Activated CD4-positive, alpha-beta T cell treated with anti-CD3 and anti-CD28 coated beads, Interleukin-10, Interleukin-2, amounts not matched to agents 100 ng/mL and 50 ng/mL, durations not matched to agents 16 hours and 8 hours (primary cell): Measurements from ENCODE around the gene PGLYRP4.
A peak's percentile ranks its signal among the peaks of the same experiment; 100 is the strongest.
"Not testable (repeated sequence)": the region's sequence is repeated elsewhere in the genome, so short reads cannot be mapped to it uniquely, and the experiment has no call there.

ENCODE experiments used
- DNase-seq: peaks from one replicate; pipeline ENCODE4 v3.0.0-alpha.2; 2020

The PGLYRP4 gene

DNA sequence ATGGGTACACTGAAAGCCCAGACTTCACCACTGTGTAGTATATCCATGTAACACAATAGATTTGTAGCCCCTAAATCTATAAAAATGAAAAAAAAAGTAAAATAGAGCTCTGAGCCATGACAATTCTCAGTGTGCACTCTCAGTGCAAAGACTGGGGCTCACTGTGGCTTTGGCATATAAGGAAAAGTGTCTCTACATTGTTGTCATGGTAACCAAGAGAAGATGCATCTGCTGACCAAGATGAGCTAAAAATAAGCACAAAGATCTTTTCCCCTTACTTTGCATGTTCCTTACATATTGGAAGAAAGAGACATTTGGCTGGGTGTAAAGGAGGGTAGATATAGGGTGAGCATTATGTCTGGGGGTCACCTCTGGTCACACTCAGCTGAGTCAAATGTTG, 12.0 kb downstream of the PGLYRP4 start:
- no peak for DNase-seq

DNA sequence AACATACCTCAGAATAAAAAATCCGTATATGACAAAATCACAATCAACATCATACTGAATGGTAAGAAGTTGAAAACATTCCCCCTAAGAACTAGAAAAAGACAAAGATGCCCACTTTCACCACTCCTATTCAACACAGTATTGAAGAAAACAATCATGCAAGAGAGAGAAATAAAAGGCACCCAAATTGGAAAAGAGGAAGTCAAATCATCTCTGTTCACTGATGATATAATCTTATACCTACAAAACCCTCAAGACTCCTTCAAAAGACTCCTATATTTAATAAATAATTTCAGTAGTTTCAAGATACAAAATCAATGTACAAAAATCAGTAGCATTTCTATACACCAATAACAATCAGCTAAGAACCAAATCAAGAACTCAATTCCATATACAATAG, 14.7 kb downstream of the PGLYRP4 start:
- no peak for DNase-seq

DNA sequence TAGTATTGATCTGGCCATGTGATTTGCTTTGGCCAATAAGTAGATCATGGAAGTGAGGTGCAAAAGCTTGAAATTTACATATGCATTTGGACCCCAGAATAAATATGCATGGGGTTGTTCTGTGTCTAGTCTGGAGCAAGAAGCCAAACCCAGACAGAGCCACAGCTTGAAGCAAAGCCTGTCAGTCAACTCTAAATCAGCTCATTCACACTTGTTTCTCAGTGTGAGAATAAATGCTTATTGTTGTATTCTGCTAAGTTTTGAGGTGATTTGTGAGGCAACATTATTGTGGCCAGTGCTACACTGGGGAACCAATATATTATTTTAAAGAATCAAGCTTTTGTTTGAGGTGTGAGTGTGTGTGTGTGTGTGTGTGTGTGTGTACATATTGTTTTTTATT, 23.7 kb downstream of the PGLYRP4 start:
- DNase-seq, result no peak

DNA sequence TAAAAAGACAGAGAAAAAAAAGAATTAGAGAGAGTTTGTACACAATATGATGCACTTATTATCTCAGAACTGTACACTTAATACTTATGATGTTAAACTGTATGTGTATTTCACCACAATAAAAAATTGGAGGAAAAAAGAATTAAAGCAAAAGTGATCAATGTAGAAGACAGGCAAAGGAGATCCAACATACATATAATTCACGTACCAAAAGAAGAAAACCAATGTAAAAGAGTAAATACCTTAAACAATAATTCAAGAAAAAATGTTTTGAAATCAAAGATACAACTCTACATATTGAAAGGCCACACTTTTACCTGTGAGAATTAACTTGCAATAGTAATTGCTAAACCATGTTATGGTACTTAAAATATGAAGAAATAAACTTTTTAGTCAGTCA, 26.1 kb downstream of the PGLYRP4 start:
- no peak for DNase-seq

DNA sequence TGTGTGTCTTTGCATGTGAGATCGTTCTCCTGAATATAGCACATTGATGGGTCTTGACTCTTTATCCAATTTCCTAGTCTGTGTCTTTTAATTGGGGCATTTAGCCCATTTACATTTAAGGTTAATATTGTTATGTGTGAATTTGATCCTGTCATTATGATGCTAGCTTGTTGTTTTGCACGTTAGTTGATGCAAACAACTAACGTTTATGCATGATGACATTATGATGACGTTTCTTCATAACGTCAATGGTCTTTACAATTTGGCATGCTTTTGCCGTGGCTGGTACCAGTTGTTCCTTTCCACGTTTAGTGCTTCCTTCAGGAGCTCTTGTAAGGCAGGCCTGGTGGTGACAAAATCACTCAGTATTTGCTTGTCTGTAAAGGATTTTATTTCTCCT, 30.5 kb downstream of the PGLYRP4 start:
- DNase-seq, result not testable (repeated sequence)

GRCh38 chr1:153316013-153316412, 32.6 kb downstream of the PGLYRP4 start:
- DNase-seq, result not testable (repeated sequence)

- DNase-seq, result not testable (repeated sequence)
Observed at GRCh38 chr1:153314388-153314787, 34.3 kb downstream of the PGLYRP4 start.

GRCh38 chr1:153313288-153313687, 35.4 kb downstream of the PGLYRP4 start:
- DNase-seq, result no peak

GRCh38 chr1:153312570-153313186, 36.0 kb downstream of the PGLYRP4 start, which contains the start of gene PGLYRP3:
TSS of gene PGLYRP3 (minus strand) at chr1:153312952. CDS start at chr1:153310665, 2,287 bp downstream.
- DNase-seq, result no peak

DNA sequence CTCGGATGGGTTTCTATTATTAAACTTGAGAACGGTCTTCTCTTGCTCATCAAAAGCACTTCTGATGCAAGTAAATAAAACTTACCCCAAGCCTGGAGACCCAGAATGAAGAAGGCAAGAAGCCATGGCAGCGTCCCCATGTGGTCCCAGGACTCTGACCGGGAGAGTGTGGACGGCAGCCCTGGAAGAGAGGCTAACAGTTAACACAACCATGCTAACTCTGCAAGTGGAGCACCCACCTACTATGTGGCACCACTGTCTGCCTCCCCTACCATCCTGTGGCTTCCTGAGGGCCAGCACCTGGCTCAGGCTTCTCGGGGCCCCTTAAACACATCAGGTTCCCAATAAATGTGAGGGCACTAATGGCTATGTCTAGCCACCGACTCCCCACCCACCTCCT, 38.1 kb downstream of the PGLYRP4 start:
- DNase-seq, result no peak

DNA sequence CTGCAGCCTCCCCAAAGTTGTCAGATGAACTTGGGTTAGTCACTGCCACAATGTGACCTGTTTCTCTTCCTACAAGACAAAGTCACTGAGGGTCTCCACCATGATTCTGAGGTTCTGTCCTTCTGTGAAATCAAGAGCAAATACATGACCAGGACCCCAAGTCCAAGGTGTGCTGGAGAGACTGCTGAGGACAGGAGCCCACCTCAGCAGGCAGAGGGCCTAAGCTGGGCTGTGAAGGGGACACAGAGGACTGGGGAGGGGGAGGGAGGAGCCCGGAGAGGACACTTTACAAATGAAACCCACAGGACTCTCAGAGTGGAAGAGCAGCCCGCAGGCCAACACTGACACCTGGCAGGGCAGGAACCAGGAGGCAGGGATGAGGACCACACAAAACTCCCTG, 39.2 kb downstream of the PGLYRP4 start:
- no peak for DNase-seq

DNA sequence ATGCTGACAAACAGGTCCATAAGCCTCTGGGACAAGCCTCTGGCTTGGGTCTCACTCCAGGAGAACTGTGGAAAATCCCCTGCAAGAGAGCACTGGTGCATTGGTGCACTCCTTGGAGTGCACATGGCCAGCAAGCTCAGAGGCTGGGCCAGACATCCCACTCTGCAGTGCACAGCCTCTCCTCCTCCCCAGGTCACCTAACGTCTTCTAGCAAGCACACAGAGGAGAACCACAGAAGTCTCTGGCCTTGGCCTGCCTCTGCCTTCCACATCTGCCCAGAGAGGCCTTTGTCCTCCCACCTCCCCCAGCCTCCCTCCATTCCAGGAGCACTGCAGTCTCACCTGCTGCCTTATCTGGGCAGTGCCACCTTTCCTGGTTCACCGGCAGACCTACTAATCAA, 40.1 kb downstream of the PGLYRP4 start:
- DNase-seq, result no peak

DNA sequence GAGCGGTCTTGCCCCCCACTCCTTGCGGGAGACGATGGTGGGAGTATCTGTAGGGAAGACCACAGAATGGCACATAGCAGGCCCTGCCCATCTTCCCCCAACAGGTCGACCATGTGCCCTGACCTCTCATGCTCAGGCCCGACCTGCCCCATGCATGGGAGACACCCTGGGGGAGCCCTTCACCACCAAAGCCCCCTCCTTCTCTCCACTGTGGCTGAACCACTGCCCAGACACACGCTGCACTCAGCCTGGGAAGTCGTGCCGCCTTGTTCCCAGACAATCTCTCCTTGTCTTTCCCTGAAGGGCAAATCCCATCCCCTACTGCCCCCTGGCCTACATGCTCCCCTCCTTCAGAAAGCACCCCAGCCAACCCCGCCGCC, 41.4 kb downstream of the PGLYRP4 start:
- DNase-seq, result no peak

- no peak for DNase-seq
Observed at GRCh38 chr1:153306303-153307220, 42.1 kb downstream of the PGLYRP4 start.

DNA sequence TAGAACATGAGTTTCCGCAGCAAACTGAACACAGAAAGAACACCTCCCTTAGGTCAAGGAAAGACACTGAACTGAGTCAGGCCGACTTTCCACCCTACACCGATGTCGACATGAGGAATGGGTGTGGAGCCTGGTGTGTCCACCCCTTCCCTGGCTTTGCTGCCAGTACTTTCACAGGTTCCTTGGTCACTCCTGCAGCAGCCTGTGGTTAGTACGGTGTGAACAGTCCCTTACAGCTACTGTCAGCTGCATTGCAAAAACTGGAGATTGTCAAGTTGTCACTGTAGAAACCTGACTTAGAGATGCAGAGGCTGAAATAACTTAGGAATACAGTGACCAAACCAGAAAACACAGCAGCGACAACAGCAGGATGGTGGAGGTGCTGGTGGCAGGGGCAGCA, 43.0 kb downstream of the PGLYRP4 start:
- no peak for DNase-seq

DNA sequence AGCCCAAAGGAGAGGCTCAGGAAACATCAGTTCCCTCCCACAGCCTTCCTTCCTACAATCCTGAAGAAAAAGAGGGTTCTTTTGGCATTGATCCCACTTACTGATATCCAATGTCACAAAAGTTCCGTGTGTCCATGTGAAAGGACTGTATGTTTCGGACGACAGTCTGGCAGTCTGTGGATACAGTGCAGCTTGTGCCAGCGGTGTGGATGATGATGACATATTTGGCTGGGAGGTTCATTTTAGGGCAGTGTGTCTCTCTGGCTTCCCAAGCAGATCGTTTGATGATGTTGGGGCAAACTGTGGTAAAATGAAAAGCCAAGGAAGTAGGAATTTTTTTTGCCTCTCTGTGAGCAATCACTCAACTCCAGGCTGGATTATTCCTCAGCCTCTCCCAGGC, 46.3 kb downstream of the PGLYRP4 start:
- DNase-seq, result no peak

DNA sequence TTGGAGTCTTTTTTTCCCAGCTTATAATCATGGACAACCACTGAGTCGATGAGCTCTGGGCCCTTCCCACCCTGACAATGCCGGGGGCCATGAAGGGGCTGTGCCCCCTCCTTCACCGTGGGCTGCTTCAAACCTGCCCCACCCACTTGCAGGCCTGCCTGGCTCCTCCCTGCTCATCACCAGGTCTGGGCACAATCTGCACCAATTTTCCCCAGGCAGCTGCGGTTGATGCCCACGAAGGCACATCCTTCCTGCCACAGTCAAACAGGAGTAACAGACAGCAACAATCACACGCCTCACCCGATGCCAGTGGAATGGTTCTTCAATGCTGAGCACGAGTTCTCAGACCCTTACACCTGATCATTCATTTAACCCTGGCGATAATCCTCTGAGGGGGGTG, 54.8 kb downstream of the PGLYRP4 start:
- peak; percentile 57 for DNase-seq

DNA sequence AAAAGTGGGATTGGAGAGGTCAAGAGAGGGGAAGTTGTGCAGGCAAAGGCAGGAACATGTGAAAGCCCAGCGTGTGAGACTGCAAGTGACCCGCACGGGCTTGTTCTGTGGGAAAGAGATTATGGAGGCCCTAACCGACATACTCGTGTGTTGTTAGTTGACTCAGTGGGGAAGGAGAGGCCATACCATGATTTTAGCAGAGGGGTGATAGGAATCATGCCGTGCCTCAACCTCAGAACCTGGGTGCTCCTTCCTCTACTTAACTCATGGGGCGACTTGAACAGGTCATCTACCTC, 55.2 kb downstream of the PGLYRP4 start:
- no peak for DNase-seq

DNA sequence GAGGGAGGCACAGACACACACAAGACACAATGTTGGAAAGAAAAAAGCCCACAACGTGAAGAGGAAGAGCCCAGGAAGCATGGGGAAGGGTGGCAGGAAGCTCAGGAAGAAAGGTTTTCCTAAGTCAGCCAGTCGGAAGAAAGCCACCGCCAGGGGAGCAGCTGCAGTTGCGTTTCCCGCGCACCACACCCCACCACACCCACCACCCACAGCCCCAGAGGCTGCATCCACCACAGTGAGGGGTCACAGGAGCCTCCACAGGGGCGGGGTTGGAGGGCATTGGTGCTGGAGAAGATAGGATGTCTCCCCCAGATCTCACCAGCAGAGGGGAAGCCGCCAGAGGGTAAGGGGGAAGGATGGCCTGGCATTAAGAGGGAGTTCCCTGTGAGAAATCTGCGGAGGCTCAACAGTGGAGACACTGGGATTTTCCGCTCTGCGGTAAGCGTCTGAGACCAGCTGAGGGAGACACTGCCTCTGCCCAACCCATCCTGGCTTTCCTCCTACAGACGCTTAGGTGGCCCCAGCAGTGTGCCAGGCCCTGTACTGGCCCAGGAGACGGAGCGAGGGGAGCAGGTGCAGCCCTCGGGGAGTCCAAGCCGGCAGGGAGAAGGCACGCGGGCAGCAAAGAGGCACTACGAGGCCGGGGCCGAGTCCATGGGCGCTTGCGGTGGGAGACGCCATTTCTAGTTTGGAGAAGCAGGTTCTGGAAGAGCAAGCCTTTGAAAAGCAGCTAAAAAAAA, 55.7 kb downstream of the PGLYRP4 start:
- DNase-seq, result no peak

DNA sequence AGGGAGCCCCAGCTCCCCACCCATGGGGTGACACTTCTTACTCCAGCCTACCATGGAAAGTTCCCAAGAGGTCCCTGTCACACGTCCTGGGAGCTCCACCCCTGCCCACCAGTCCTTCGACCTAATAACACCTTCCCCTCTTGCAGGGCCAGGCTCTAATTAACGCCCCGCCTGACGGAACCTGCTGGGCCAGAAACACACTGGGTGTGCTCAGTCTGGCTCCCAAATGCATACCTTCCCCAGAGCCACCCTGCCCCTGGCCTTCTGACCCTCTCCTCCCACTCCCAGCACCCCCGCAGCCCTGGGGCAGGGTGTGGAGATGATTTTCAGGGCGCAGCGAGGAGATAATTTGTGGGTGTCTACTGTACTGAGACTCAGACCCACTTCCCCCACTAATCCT, 56.5 kb downstream of the PGLYRP4 start:
- no peak for DNase-seq

DNA sequence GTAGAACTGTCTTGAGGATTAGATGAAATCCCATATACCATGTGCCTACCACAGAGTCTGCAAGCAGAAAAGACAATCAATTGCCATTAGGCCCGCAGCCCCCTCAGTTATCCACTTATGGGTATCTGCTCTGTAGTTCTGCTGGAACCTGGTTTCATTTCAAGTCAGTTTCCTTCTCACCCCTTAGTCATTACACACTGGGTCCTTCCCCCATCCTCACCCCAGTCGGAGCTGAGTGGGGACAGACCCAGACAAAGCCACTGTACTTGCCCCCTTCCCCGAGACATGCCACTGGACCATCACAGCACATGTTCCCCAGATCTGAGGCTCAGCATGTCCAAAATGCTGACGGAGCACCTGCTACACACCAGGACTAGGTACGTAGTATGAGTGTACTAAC, 57.1 kb downstream of the PGLYRP4 start:
- peak; percentile 70 for DNase-seq

DNA sequence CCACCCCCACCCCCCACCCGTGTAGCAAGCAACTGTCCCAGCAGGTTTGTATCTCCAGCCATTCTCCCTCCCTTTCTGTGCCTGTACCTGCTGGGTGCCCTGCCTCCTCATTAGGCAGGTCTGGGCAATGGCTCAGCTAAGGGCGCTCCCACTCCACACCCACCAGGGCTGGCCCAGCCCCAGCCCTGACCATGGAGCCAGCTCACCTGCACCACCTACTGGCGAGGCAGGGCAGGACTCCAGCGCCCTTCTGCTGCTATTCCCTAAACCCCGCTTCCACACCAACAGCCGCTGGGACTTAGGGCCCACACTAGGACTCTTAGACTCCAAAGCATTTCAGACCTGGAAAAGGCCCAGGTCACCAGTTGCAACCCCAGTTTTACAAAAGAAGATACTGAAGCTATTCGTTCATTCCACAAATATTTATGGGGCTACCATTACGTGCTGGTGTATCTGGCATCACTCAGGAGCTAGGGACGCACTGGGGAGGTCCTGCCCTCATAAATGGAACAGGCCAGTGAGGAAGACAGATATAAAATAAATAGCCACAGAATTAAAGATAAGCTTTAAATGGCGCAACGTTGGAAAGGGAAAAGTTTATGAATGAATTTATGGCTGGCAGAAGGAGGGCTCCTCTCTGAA, 59.9 kb downstream of the PGLYRP4 start:
- peak; percentile 39 for DNase-seq
